HepG2 (cell line): ENCODE data around the gene POU2AF3. TPM values are rescaled to one million over a fixed set of nuclear protein-coding genes. Genes with fewer than 3 reads are reported as not detected.

Experiments used
- ARID5B ChIP-seq: IDR thresholded peaks from 2 replicates; pipeline ENCODE4 v1.4.0; 2020; ENCODE audit warnings: mild to moderate bottlenecking, missing genetic modification reagents
- ARNT2 ChIP-seq: sonication (generic); formaldehyde crosslinking; IDR thresholded peaks from 2 replicates; pipeline ENCODE4 v1.8.0; 2022; ENCODE audit warnings: mild to moderate bottlenecking, low read depth, missing genetic modification reagents, moderate library complexity
- HIVEP1 ChIP-seq: sonication (generic); formaldehyde crosslinking; IDR thresholded peaks from 2 replicates; pipeline ENCODE4 v1.4.0; 2020; ENCODE audit warnings: mild to moderate bottlenecking, missing genetic modification reagents
- KDM5A ChIP-seq: fragments of 200-600 bp; sonication (generic); IDR thresholded peaks from 2 replicates; pipeline ENCODE4 v1.7.0; 2018; ENCODE audit warnings: antibody characterized with exemption, mild to moderate bottlenecking, low read length, borderline replicate concordance
- MAF1 ChIP-seq: sonication (generic); formaldehyde crosslinking; IDR thresholded peaks from 2 replicates; pipeline ENCODE4 v1.5.0; 2020; ENCODE audit warnings: missing genetic modification reagents, borderline replicate concordance
- MYNN ChIP-seq: sonication (generic); formaldehyde crosslinking; IDR thresholded peaks from 2 replicates; pipeline ENCODE4 v1.4.0; 2020; ENCODE audit warnings: mild to moderate bottlenecking, low read depth, missing genetic modification reagents
- NAIF1 ChIP-seq: sonication (generic); formaldehyde crosslinking; IDR thresholded peaks from 2 replicates; pipeline ENCODE4 v1.5.0; 2020; ENCODE audit warnings: mild to moderate bottlenecking, missing genetic modification reagents, borderline replicate concordance
- POLR2A ChIP-seq, 2 experiments: IDR thresholded peaks; 2 replicates each; pipeline ENCODE4 v1.6.1; 2011; ENCODE audit warnings: low read depth in 2 of 2, low read length in 2 of 2, mild to moderate bottlenecking in 1 of 2, moderate library complexity in 1 of 2; ENCODE audit not compliant: insufficient read depth in 1 of 2
- RBM39 ChIP-seq: fragments of 200-400 bp; formaldehyde crosslinking; IDR thresholded peaks from one replicate; pipeline ENCODE4 v1.6.1; 2018; ENCODE audit warnings: antibody characterized with exemption, mild to moderate bottlenecking, low read depth, low read length; ENCODE audit not compliant: poor library complexity, severe bottlenecking
- SCMH1 ChIP-seq: sonication (generic); formaldehyde crosslinking; IDR thresholded peaks from 2 replicates; pipeline ENCODE4 v1.9.0; 2021; ENCODE audit warnings: missing genetic modification reagents, mild to moderate bottlenecking, borderline replicate concordance
- SMC3 ChIP-seq: IDR thresholded peaks from 2 replicates; pipeline ENCODE4 v1.6.1; 2011; ENCODE audit warnings: low read length, improper control_type of control experiment
- TCF7L2 ChIP-seq: IDR thresholded peaks from 2 replicates; pipeline ENCODE4 v1.6.1; 2011; ENCODE audit warnings: mild to moderate bottlenecking, low read depth, low read length, moderate library complexity
- U2AF2 ChIP-seq: fragments of 200-400 bp; formaldehyde crosslinking; IDR thresholded peaks from 2 replicates; pipeline ENCODE4 v1.6.1; 2017; ENCODE audit warnings: low read depth, mild to moderate bottlenecking, low read length
- ZBTB25 ChIP-seq: IDR thresholded peaks from 2 replicates; pipeline ENCODE4 v1.6.1; 2018; ENCODE audit warnings: missing genetic modification reagents
- ZBTB33 ChIP-seq: sonication (generic); formaldehyde crosslinking; IDR thresholded peaks from 2 replicates; pipeline ENCODE4 v1.4.0; 2020; ENCODE audit warnings: missing genetic modification reagents
- ZMYM3 ChIP-seq: sonication (generic); formaldehyde crosslinking; IDR thresholded peaks from 2 replicates; pipeline ENCODE4 v1.5.1; 2020; ENCODE audit warnings: mild to moderate bottlenecking, missing genetic modification reagents
- ZNF207 ChIP-seq: fragments of 450-650 bp; IDR thresholded peaks from 2 replicates; pipeline ENCODE4 v1.6.1; 2016; ENCODE audit warnings: antibody characterized with exemption, borderline replicate concordance
- ZNF563 ChIP-seq: sonication (generic); formaldehyde crosslinking; IDR thresholded peaks from 2 replicates; pipeline ENCODE4 v1.8.0; 2022; ENCODE audit warnings: mild to moderate bottlenecking, moderate library complexity, missing genetic modification reagents
- ZNF687 ChIP-seq: sonication (generic); formaldehyde crosslinking; IDR thresholded peaks from 2 replicates; pipeline ENCODE4 v1.5.1; 2020; ENCODE audit warnings: mild to moderate bottlenecking, missing genetic modification reagents, moderate library complexity
- ZNF703 ChIP-seq: sonication (generic); formaldehyde crosslinking; IDR thresholded peaks from 2 replicates; pipeline ENCODE4 v1.5.1; 2020; ENCODE audit warnings: missing genetic modification reagents, mild to moderate bottlenecking, moderate library complexity, borderline replicate concordance
- polyA plus RNA-seq, 8 experiments: library from polyadenylated mRNA; depleted of rRNA in 3 of 8; stranded (reverse) in 7 of 8; unstranded in 1 of 8; fragments of >200 nt; fragmentation: Illumina TruSeq in 4 of 8; extraction: Trizol in 4 of 8; gene quantifications; 2 replicates each; pipeline versions ENCODE4 v1.2.1 to v1.2.3, GENCODE V29; 2011 to 2016; ENCODE audit warnings: low read depth in 4 of 8, missing spikeins in 1 of 8, mixed read lengths in 1 of 8; ENCODE audit not compliant: insufficient read depth in 1 of 8
- total RNA-seq, 5 experiments: library from RNA; depleted of rRNA; stranded (reverse); fragments of >200 nt; fragmentation: Illumina TruSeq; extraction: Trizol; gene quantifications; 2 replicates each; pipeline ENCODE4 v1.2.3, GENCODE V29; 2016; ENCODE audit warnings: low read depth in 1 of 5

The POU2AF3 gene
- total and polyA plus RNA-seq, 2 of the 13 experiments (the other 11 are each of a cell fraction or from before 2014, with no cell fraction given): 7.8 to 71.2 TPM

GRCh38 chr11:111308140-111308539, 9.8 kb downstream of the POU2AF3 start (continued):
- TF ChIP-seq RBM39 (no peak), ARID5B (CRISPR knock-in tag) (peak; percentile 82), ARNT2 (CRISPR knock-in tag) (0 out of 2 replicates have a peak, but pooled peaks have one; percentile 19), U2AF2 (no peak), ZNF703 (CRISPR knock-in tag) (no peak), ZBTB33 (CRISPR knock-in tag) (peak; percentile 86), SMC3 (peak; percentile 30; the same call in 1 of the 2 replicates), ZNF687 (peak; percentile 81), ZMYM3 (CRISPR knock-in tag) (no peak), NAIF1 (CRISPR knock-in tag) (no peak), ZNF563 (no peak), TCF7L2 (no peak), HIVEP1 (CRISPR knock-in tag) (no peak), MAF1 (CRISPR knock-in tag) (no peak), ZNF207 (no peak), POLR2A (IDR thresholded peaks at IDR 0.05; ENCODE audit: insufficient read depth in 1 of 2, low read depth in 2 of 2, low read length in 2 of 2) (0 out of 4 replicates have a peak, but pooled peaks of 1 of the 2 experiments have one; percentile 36), SCMH1 (CRISPR knock-in tag) (no peak), MYNN (CRISPR knock-in tag) (no peak), ZBTB25 (CRISPR knock-in tag) (0 out of 2 replicates have a peak, but pooled peaks have one; percentile 36), KDM5A (no peak)
